IMR-90 (cell line): Measurements from ENCODE around the gene ZBTB48.

Source experiments
- POLR2A ChIP-seq: IDR thresholded peaks from 2 replicates; pipeline ENCODE4 v1.6.1; 2012; ENCODE audit warnings: mild to moderate bottlenecking, low read depth, low read length
- SMC3 ChIP-seq: fragments of 150-350 bp; IDR thresholded peaks from 2 replicates; pipeline ENCODE4 v1.6.1; 2016; ENCODE audit warnings: low read depth, mild to moderate bottlenecking, antibody characterized with exemption, low read length, moderate library complexity
- TF ChIP-seq, protein P1 (sequence below): conservative IDR thresholded peaks from 2 replicates; pipeline ENCODE4 v1.5.1; 2012; ENCODE audit warnings: mild to moderate bottlenecking, low read depth, low read length, improper control_type of control experiment

DNA sequence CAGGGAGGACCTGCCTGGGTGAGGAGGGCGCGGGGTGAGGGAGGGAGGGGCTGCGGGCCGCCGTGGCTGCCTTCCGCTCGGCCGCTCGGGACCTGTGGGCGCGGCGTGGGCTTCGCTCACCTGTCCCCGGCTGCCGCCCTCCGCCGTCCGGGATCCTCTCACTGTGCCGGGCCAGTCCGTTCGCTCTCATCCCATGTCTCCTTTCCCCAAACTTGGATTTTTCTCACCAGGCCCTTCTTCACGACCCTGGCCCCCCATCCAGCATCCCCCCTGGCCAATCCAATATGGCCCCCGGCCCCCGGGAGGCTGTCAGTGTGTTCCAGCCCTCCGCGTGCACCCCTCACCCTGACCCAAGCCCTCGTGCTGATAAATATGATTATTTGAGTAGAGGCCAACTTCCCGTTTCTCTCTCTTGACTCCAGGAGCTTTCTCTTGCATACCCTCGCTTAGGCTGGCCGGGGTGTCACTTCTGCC lies 362 bp downstream of the ZBTB48 start:
- TF ChIP-seq, protein P1, sequence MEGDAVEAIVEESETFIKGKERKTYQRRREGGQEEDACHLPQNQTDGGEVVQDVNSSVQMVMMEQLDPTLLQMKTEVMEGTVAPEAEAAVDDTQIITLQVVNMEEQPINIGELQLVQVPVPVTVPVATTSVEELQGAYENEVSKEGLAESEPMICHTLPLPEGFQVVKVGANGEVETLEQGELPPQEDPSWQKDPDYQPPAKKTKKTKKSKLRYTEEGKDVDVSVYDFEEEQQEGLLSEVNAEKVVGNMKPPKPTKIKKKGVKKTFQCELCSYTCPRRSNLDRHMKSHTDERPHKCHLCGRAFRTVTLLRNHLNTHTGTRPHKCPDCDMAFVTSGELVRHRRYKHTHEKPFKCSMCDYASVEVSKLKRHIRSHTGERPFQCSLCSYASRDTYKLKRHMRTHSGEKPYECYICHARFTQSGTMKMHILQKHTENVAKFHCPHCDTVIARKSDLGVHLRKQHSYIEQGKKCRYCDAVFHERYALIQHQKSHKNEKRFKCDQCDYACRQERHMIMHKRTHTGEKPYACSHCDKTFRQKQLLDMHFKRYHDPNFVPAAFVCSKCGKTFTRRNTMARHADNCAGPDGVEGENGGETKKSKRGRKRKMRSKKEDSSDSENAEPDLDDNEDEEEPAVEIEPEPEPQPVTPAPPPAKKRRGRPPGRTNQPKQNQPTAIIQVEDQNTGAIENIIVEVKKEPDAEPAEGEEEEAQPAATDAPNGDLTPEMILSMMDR, result no peak
- TF ChIP-seq POLR2A, result no peak; the same call in 1 of the 2 replicates
- no peak for TF ChIP-seq SMC3
